Upper lobe of left lung (tissue), 6 donors: ENCODE data around the gene TRAFD1. TPM values are rescaled to one million over a fixed set of nuclear protein-coding genes. Genes with fewer than 3 reads are reported as not detected.

ENCODE experiments used
- ATAC-seq, 2 donors: fragments of 200-7000 bp; cut with Tn5 transposase; one replicate each; pipeline ENCODE4 v1.9.1; 2022; ENCODE audit warnings: mild to moderate bottlenecking in 2 of 2, moderate library complexity in 2 of 2; ENCODE audit not compliant: low FRiP score in 2 of 2
- DNase-seq, 2 donors: peaks; one replicate each; pipeline ENCODE4 v3.0.0-alpha.2; 2019 to 2020
- H3K27ac ChIP-seq, 4 donors: fragments of 200-600 bp; sonication (generic); one replicate each; pipeline ENCODE4 v1.5.1; 2016 to 2019
- H3K27me3 ChIP-seq, 4 donors: fragments of 200-600 bp; sonication (generic); one replicate each; pipeline ENCODE4 v1.5.1; 2017 to 2019
- H3K36me3 ChIP-seq, 4 donors: fragments of 200-600 bp; sonication (generic); one replicate each; pipeline ENCODE4 v1.5.1; 2016 to 2019
- H3K4me1 ChIP-seq, 4 donors: fragments of 200-600 bp; sonication (generic); one replicate each; pipeline ENCODE4 v1.5.1; 2018 to 2019
- H3K4me3 ChIP-seq, 4 donors: fragments of 200-600 bp; sonication (generic); one replicate each; pipeline ENCODE4 v1.5.1; 2017 to 2019; ENCODE audit warnings: mild to moderate bottlenecking in 2 of 4, moderate library complexity in 1 of 4
- H3K9me3 ChIP-seq, 4 donors: fragments of 200-600 bp; sonication (generic); one replicate each; pipeline ENCODE4 v1.5.1; 2018 to 2019
- EP300 ChIP-seq, 4 donors: sonication (generic); formaldehyde crosslinking; IDR thresholded peaks; one replicate each; pipeline ENCODE4 v1.5.1; 2017; ENCODE audit warnings: antibody characterized with exemption in 4 of 4, control low read depth in 2 of 4
- POLR2A ChIP-seq, 4 donors: fragments of 450-650 bp; IDR thresholded peaks; one replicate each; pipeline ENCODE4 v1.5.1; 2016 to 2017; ENCODE audit warnings: antibody characterized with exemption in 4 of 4, mild to moderate bottlenecking in 2 of 4
- POLR2AphosphoS5 ChIP-seq, 2 donors: sonication (generic); formaldehyde crosslinking; IDR thresholded peaks; one replicate each; pipeline ENCODE4 v1.5.1; 2017; ENCODE audit warnings: antibody characterized with exemption in 2 of 2
- WGBS, 2 donors: methylation state at CpG; one replicate each; pipeline ENCODE4 v1.1.5; 2017 to 2018; 5-methylcytosine and 5-hydroxymethylcytosine counted together
- total RNA-seq, 6 donors: library from RNA; depleted of rRNA in 4 of 6; stranded (reverse); fragments of >200 nt in 4 of 6; gene quantifications; one replicate each; pipeline versions ENCODE4 v1.1.0 to v1.2.1, GENCODE V29; 2016 to 2021
- TF ChIP-seq, protein P1 (sequence below), 6 experiments: fragments of 450-650 bp in 4 of 6; fragments of 200-600 bp in 2 of 6; sonication (generic) in 2 of 6; IDR thresholded peaks; one replicate each; pipeline ENCODE4 v1.5.1; 2016 to 2019; ENCODE audit warnings: antibody characterized with exemption in 6 of 6
- donor health status: DM: no; HTN: no; CAD: no; lungs with moderate emphysema.
- donor health status: DM: no; HTN: yes; CAD: no; lungs with severe emphysema.

TRAFD1 gene
- total RNA-seq, 6 donors from 2014 or later: 36.9 to 75.4 (median 42.6) TPM

DNA sequence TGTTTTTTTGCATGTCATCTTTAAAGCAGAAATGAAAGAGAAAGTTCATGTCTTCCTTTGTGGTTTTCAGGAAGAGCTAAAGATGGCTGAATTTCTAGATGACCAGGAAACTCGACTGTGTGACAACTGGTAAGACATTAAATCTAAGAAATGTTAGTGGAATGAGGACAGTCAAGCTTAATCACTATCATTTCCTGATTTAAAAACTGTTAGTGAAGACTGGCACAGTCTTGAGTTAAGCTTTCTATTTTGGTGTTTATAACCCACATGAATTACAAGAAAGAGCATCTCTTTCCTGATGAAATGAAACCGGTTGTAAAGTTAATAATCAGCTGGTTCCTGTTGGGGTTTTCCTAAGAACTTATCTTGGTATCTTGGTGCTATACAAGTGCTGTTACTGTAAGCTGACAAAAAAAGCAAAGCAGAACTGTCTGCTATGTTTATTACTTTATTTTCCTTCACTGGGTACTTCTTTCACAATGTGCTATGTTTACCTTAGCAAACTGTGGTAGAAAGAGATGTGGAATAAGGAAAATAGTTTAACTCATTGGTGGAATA lies 5.2 kb downstream of the TRAFD1 start:
- ATAC-seq (peak in 1 of 2 donors; percentile 3), DNase-seq (no peak)
- H3K4me1 ChIP-seq: peaks cover 51 to 78% (median 61%) of the 10 kb centered on the region in 4 donors
- no peaks in the 10 kb centered on the region for H3K27me3 ChIP-seq
- H3K4me3 ChIP-seq: peak overlapping the region in 3 of 4 donors; percentile 12 to 32 (median 13)
- no peaks in the 10 kb centered on the region for H3K9me3 ChIP-seq
- TF ChIP-seq, protein P1, sequence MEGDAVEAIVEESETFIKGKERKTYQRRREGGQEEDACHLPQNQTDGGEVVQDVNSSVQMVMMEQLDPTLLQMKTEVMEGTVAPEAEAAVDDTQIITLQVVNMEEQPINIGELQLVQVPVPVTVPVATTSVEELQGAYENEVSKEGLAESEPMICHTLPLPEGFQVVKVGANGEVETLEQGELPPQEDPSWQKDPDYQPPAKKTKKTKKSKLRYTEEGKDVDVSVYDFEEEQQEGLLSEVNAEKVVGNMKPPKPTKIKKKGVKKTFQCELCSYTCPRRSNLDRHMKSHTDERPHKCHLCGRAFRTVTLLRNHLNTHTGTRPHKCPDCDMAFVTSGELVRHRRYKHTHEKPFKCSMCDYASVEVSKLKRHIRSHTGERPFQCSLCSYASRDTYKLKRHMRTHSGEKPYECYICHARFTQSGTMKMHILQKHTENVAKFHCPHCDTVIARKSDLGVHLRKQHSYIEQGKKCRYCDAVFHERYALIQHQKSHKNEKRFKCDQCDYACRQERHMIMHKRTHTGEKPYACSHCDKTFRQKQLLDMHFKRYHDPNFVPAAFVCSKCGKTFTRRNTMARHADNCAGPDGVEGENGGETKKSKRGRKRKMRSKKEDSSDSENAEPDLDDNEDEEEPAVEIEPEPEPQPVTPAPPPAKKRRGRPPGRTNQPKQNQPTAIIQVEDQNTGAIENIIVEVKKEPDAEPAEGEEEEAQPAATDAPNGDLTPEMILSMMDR (IDR thresholded peaks at IDR 0.05): no peak
- peak in 2 of 4 donors; percentile 44 to 58 for TF ChIP-seq EP300 (IDR thresholded peaks at IDR 0.05)
- peaks cover 0 to 12% (median 8%) of the 10 kb centered on the region in 4 donors for H3K36me3 ChIP-seq
- H3K27ac ChIP-seq: peak overlapping the region; percentile 76 to 99 (median 80)
- 2% methylated on average over 2 of the region's 2 CpGs for WGBS, 2 donors

DNA sequence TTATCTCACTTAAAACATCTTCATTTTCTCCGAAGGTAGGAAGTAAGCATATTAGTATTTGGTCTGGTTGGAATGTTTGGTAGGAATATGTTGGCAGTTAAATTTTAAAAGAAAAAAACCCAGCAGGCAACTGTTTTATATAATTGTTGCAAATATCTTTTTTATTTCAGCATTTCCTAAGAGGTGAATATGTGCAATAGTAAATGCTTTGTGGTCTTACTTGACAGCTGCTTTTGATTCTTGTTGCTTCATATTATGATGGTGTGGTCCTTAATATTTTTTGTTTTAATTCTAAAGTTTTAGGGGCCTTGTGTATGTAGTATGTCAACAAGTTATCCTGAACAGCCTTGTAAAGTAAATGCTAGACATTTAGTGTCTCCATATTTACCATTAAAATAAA lies 6.3 kb downstream of the TRAFD1 start:
- WGBS, 2 donors: 60 to 62% methylated on average over 1 of the region's 1 CpG
- Histone ChIP-seq H3K27ac (peak overlapping the region; percentile 76 to 99 (median 80)), H3K4me1 (peaks cover 45 to 71% (median 61%) of the 10 kb centered on the region in 4 donors), H3K9me3 (no peaks in the 10 kb centered on the region), H3K4me3 (no peak overlapping the region), H3K36me3 (peaks cover 0 to 23% (median 19%) of the 10 kb centered on the region in 4 donors), H3K27me3 (no peaks in the 10 kb centered on the region)
- TF ChIP-seq POLR2A (IDR thresholded peaks at IDR 0.05) (no peak), EP300 (IDR thresholded peaks at IDR 0.05) (no peak), POLR2AphosphoS5 (IDR thresholded peaks at IDR 0.05) (no peak)
- TF ChIP-seq, protein P1 (IDR thresholded peaks at IDR 0.05): no peak
- ATAC-seq (no peak), DNase-seq (no peak)

DNA sequence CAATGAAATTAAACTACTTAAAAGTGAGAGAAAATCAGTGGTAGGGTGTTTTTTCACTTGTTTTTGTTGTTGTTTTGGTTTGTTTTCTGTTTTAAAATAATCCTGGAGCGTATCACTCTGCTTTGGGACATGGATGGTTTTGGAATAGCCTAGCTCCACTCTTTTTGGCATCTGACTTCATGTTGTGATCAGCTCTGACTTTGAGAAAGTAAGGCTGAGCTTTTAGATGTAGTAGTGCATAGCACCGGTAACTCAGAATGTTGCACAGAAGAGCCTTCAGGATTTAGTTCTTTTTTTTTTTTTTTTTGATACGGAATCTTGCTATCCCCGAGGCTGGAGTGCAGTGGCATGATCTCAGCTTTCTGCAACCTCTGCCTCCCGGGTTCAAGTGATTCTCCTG lies 8.1 kb downstream of the TRAFD1 start:
- H3K4me1 ChIP-seq: peaks cover 37 to 58% (median 52%) of the 10 kb centered on the region in 4 donors
- H3K27me3 ChIP-seq: no peaks in the 10 kb centered on the region
- H3K9me3 ChIP-seq: no peaks in the 10 kb centered on the region
- no peak overlapping the region for H3K4me3 ChIP-seq
- ATAC-seq (no peak), DNase-seq (no peak)
- H3K36me3 ChIP-seq: peaks cover 0 to 41% (median 36%) of the 10 kb centered on the region in 4 donors
- WGBS, 2 donors: 93 to 94% methylated on average over 5 of the region's 5 CpGs
- no peak overlapping the region for H3K27ac ChIP-seq
- TF ChIP-seq EP300 (IDR thresholded peaks at IDR 0.05): no peak
- TF ChIP-seq, protein P1 (IDR thresholded peaks at IDR 0.05): no peak

DNA sequence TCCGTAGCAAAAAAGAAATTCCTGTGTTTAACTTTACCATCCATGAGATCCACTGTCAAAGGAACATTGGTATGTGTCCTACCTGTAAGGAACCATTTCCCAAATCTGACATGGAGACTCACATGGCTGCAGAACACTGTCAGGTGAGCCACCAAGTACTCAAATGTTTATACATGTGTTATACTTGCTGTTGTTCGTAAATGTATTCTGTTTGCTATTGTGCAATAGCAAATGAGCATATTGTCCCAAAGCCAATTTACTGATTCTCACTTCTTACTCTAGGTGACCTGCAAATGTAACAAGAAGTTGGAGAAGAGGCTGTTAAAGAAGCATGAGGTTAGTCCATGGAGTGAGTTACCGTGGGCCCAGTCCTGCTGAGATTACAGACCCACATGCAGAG lies 9.4 kb downstream of the TRAFD1 start:
- ATAC-seq (no peak), DNase-seq (peak in 1 of 2 donors; percentile 18)
- Histone ChIP-seq H3K4me1 (peaks cover 30 to 52% (median 40%) of the 10 kb centered on the region in 4 donors), H3K27ac (peak overlapping the region in 3 of 4 donors; percentile 4 to 66 (median 15)), H3K36me3 (peaks cover 0 to 54% (median 43%) of the 10 kb centered on the region in 4 donors), H3K4me3 (no peak overlapping the region), H3K9me3 (no peaks in the 10 kb centered on the region), H3K27me3 (no peaks in the 10 kb centered on the region)
- 62 to 72% methylated on average over 3 of the region's 3 CpGs for WGBS, 2 donors
- TF ChIP-seq, protein P1 (IDR thresholded peaks at IDR 0.05): no peak
- TF ChIP-seq POLR2A (IDR thresholded peaks at IDR 0.05) (no peak), EP300 (IDR thresholded peaks at IDR 0.05) (peak in 1 of 4 donors; percentile 17), POLR2AphosphoS5 (IDR thresholded peaks at IDR 0.05) (no peak)

DNA sequence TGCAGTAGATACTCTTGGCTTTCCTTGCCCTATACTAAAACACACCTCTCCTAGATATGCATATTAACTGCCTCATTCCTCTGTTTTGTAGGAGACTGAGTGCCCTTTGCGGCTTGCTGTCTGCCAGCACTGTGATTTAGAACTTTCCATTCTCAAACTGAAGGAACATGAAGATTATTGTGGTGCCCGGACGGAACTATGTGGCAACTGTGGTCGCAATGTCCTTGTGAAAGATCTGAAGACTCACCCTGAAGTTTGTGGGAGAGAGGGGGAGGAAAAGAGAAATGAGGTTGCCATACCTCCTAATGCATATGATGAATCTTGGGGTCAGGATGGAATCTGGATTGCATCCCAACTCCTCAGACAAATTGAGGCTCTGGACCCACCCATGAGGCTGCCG lies 15.4 kb downstream of the TRAFD1 start:
- Histone ChIP-seq H3K27me3 (no peaks in the 10 kb centered on the region), H3K9me3 (no peaks in the 10 kb centered on the region), H3K4me3 (no peak overlapping the region), H3K27ac (peak overlapping the region in 2 of 4 donors; percentile 26 to 51), H3K4me1 (peaks cover 5 to 32% (median 7%) of the 10 kb centered on the region in 4 donors), H3K36me3 (peaks cover 32 to 100% (median 82%) of the 10 kb centered on the region in 4 donors)
- DNase-seq (peak in 1 of 2 donors; percentile 50), ATAC-seq (no peak)
- WGBS, 2 donors: 69 to 96% methylated on average over 5 of the region's 5 CpGs
- TF ChIP-seq, protein P1 (IDR thresholded peaks at IDR 0.05): no peak
- TF ChIP-seq POLR2AphosphoS5 (IDR thresholded peaks at IDR 0.05): peak in 1 of 2 donors; percentile 36
- no peak for TF ChIP-seq POLR2A (IDR thresholded peaks at IDR 0.05)
